ENCODE measurements around the gene AP3S2. TPM values are rescaled to one million over a fixed set of nuclear protein-coding genes. Genes with fewer than 3 reads are reported as not detected.

AP3S2 gene
- total RNA-seq, 1 experiment from 2014 or later: 23.3 TPM

- ChIA-PET CTCF (no interaction called here), POLR2A (no interaction called here), RAD21 (ENCODE audit: low non-redundant PET in 1 of 2, low total read pairs in 2 of 2, uncharacterized antibody in 2 of 2, unreplicated experiment in 2 of 2) (no interaction called here)
- ATAC-seq (no peak), DNase-seq (ENCODE audit: low read depth, low spot score) (no peak)
- Histone ChIP-seq H3K79me2 (ENCODE audit: insufficient read depth, low read length) (no peaks in the 10 kb centered on the region), H3K36me3 (ENCODE audit: control insufficient read depth in 1 of 2, insufficient read depth in 2 of 2, low read length in 2 of 2) (no peaks in the 10 kb centered on the region), H3K27ac (ENCODE audit: low read depth, low read length) (no peak overlapping the region), H2AFZ (ENCODE audit: low read depth, low read length, poor library complexity, severe bottlenecking) (no peak overlapping the region), H3K4me1 (ENCODE audit: control insufficient read depth in 1 of 2, insufficient read depth in 2 of 2, low read length in 2 of 2) (peaks cover 4 to 14% of the 10 kb centered on the region in 2 experiments; a peak in 2 of 4 replicates), H3K9ac (ENCODE audit: low read length) (no peak overlapping the region), H3K4me2 (ENCODE audit: low read length) (no peak overlapping the region), H3K4me3 (replicated peaks in 1 of 2; ENCODE audit: low read depth in 1 of 2, low read length in 2 of 2) (no peak overlapping the region), H3K9me2 (ENCODE audit: insufficient read depth) (no peaks in the 10 kb centered on the region), H3K9me3 (ENCODE audit: control insufficient read depth in 1 of 2, insufficient read depth in 1 of 2, low read depth in 1 of 2, low read length in 2 of 2) (peaks cover 0 to 3% of the 10 kb centered on the region in 2 experiments; a peak in 1 of 4 replicates), H4K20me1 (ENCODE audit: insufficient read depth) (no peaks in the 10 kb centered on the region), H3K27me3 (ENCODE audit: insufficient read depth, low read length) (no peaks in the 10 kb centered on the region)
- TF ChIP-seq MAX (IDR thresholded peaks at IDR 0.05) (no peak), FOSL1 (IDR thresholded peaks at IDR 0.05; ENCODE audit: low read depth) (no peak), RAD21 (IDR thresholded peaks at IDR 0.05; ENCODE audit: low read depth) (no peak), POLR2A (IDR thresholded peaks at IDR 0.05; ENCODE audit: borderline replicate concordance, extremely low read depth, insufficient read depth, insufficient read length) (no peak)
- no TSS peak for BruUV-seq (replicated peaks)
- intact Hi-C loops (cut with micrococcal nuclease): no loop called here
Measured at GRCh38 chr15:89815769-89816168, 78.0 kb downstream of the AP3S2 start.

GRCh38 chr15:89814112-89814742 lies 79.6 kb downstream of the AP3S2 start:
- ATAC-seq (no peak), DNase-seq (ENCODE audit: low read depth, low spot score) (no peak)
- Histone ChIP-seq H4K20me1 (ENCODE audit: insufficient read depth) (no peaks in the 10 kb centered on the region), H2AFZ (ENCODE audit: low read depth, low read length, poor library complexity, severe bottlenecking) (no peak overlapping the region), H3K4me3 (replicated peaks in 1 of 2; ENCODE audit: low read depth in 1 of 2, low read length in 2 of 2) (no peak overlapping the region), H3K9me2 (ENCODE audit: insufficient read depth) (no peaks in the 10 kb centered on the region), H3K9me3 (ENCODE audit: control insufficient read depth in 1 of 2, insufficient read depth in 1 of 2, low read depth in 1 of 2, low read length in 2 of 2) (peaks cover 0 to 3% of the 10 kb centered on the region in 2 experiments; a peak in 1 of 4 replicates), H3K27ac (ENCODE audit: low read depth, low read length) (no peak overlapping the region), H3K9ac (ENCODE audit: low read length) (no peak overlapping the region), H3K4me2 (ENCODE audit: low read length) (no peak overlapping the region), H3K36me3 (ENCODE audit: control insufficient read depth in 1 of 2, insufficient read depth in 2 of 2, low read length in 2 of 2) (no peaks in the 10 kb centered on the region), H3K79me2 (ENCODE audit: insufficient read depth, low read length) (no peaks in the 10 kb centered on the region), H3K27me3 (ENCODE audit: insufficient read depth, low read length) (no peaks in the 10 kb centered on the region), H3K4me1 (ENCODE audit: control insufficient read depth in 1 of 2, insufficient read depth in 2 of 2, low read length in 2 of 2) (peaks cover 4 to 14% of the 10 kb centered on the region in 2 experiments; a peak in 2 of 4 replicates)
- CTCF ChIA-PET: no interaction called here
- POLR2A ChIA-PET: no interaction called here
- intact Hi-C loops (cut with micrococcal nuclease): no loop called here
- RAD21 ChIA-PET (ENCODE audit: low non-redundant PET in 1 of 2, low total read pairs in 2 of 2, uncharacterized antibody in 2 of 2, unreplicated experiment in 2 of 2): no interaction called here
- BruUV-seq (replicated peaks): no TSS peak
- TF ChIP-seq EGR1 (IDR thresholded peaks at IDR 0.05; ENCODE audit: low read depth) (no peak), EZH2 (IDR thresholded peaks at IDR 0.05) (no peak), EZH2phosphoT487 (IDR thresholded peaks at IDR 0.05; ENCODE audit: borderline replicate concordance) (no peak), SIN3A (IDR thresholded peaks at IDR 0.05; ENCODE audit: low read depth) (no peak), CEBPB (IDR thresholded peaks at IDR 0.05; ENCODE audit: low read depth) (no peak), MAX (IDR thresholded peaks at IDR 0.05) (no peak), RAD21 (IDR thresholded peaks at IDR 0.05; ENCODE audit: low read depth) (no peak), CBX3 (IDR thresholded peaks at IDR 0.05; ENCODE audit: low read depth) (no peak), POLR2A (IDR thresholded peaks at IDR 0.05; ENCODE audit: borderline replicate concordance, extremely low read depth, insufficient read depth, insufficient read length) (no peak), SRF (IDR thresholded peaks at IDR 0.05; ENCODE audit: low read depth) (no peak), CTCF (IDR thresholded peaks at IDR 0.05 in 2 of 3, conservative IDR thresholded peaks at IDR 0.05 in 1 of 3; ENCODE audit: borderline replicate concordance in 1 of 3, insufficient read depth in 1 of 3, low read depth in 2 of 3, low read length in 2 of 3) (no peak), YY1 (IDR thresholded peaks at IDR 0.05; ENCODE audit: extremely low read depth, insufficient replicate concordance, low read depth, low read length) (no peak), ZNF274 (IDR thresholded peaks at IDR 0.05; ENCODE audit: low read depth, low read length) (no peak), ZFX (IDR thresholded peaks at IDR 0.05) (no peak), ZBTB33 (IDR thresholded peaks at IDR 0.05; ENCODE audit: extremely low read depth, insufficient replicate concordance, low read length) (no peak)
